Mononuclear cell (primary cell): ENCODE results near the gene SORCS2. TPM values are rescaled to one million over a fixed set of nuclear protein-coding genes. Genes with fewer than 3 reads are reported as not detected.

Source experiments
- H3K27me3 ChIP-seq: 2 replicates; pipeline ENCODE4 v1.6.0; 2011; ENCODE audit warnings: low read length, control low read depth; ENCODE audit not compliant: insufficient read depth
- H3K4me1 ChIP-seq: 2 replicates; pipeline ENCODE4 v1.5.1; 2011; ENCODE audit warnings: mild to moderate bottlenecking, low read length, control low read depth; ENCODE audit not compliant: insufficient read depth
- H3K4me3 ChIP-seq: 2 replicates; pipeline ENCODE4 v1.5.1; 2011; ENCODE audit warnings: mild to moderate bottlenecking, low read length, moderate library complexity
- H3K9me3 ChIP-seq: 2 replicates; pipeline ENCODE4 v1.5.1; 2011; ENCODE audit warnings: low read depth, mild to moderate bottlenecking, control low read depth, low read length
- total RNA-seq: library from RNA; depleted of rRNA; stranded (reverse); fragments of >200 nt; gene quantifications from one replicate; pipeline ENCODE4 v1.2.3, GENCODE V29; 2012

The SORCS2 gene
- total RNA-seq, 1 donor = 0.10 TPM

- Histone ChIP-seq H3K4me1 (no peaks in the 10 kb centered on the region), H3K9me3 (no peaks in the 10 kb centered on the region), H3K27me3 (no peaks in the 10 kb centered on the region), H3K4me3 (no peak overlapping the region)
Observed at GRCh38 chr4:7429601-7430078, 237.3 kb downstream of the SORCS2 start.

GRCh38 chr4:7430368-7430964 is 238.1 kb downstream of the SORCS2 start:
- Histone ChIP-seq H3K4me3 (no peak overlapping the region), H3K27me3 (no peaks in the 10 kb centered on the region), H3K4me1 (no peaks in the 10 kb centered on the region), H3K9me3 (no peaks in the 10 kb centered on the region)

GRCh38 chr4:7430965-7431695 is 238.8 kb downstream of the SORCS2 start:
- Histone ChIP-seq H3K9me3 (no peaks in the 10 kb centered on the region), H3K4me3 (no peak overlapping the region), H3K4me1 (no peaks in the 10 kb centered on the region), H3K27me3 (no peaks in the 10 kb centered on the region)

GRCh38 chr4:7431696-7432530 is 239.6 kb downstream of the SORCS2 start:
- Histone ChIP-seq H3K4me3 (no peak overlapping the region), H3K4me1 (no peaks in the 10 kb centered on the region), H3K9me3 (no peaks in the 10 kb centered on the region), H3K27me3 (no peaks in the 10 kb centered on the region)

GRCh38 chr4:7432531-7433375 is 240.4 kb downstream of the SORCS2 start:
- no peak overlapping the region for H3K4me3 ChIP-seq
- no peaks in the 10 kb centered on the region for H3K9me3 ChIP-seq
- H3K4me1 ChIP-seq = no peaks in the 10 kb centered on the region
- H3K27me3 ChIP-seq = no peaks in the 10 kb centered on the region

GRCh38 chr4:7433376-7434140 is 241.2 kb downstream of the SORCS2 start:
- no peaks in the 10 kb centered on the region for H3K9me3 ChIP-seq
- H3K4me3 ChIP-seq = no peak overlapping the region
- H3K4me1 ChIP-seq = no peaks in the 10 kb centered on the region
- H3K27me3 ChIP-seq = no peaks in the 10 kb centered on the region

- Histone ChIP-seq H3K4me1 (no peaks in the 10 kb centered on the region), H3K9me3 (no peaks in the 10 kb centered on the region), H3K4me3 (no peak overlapping the region), H3K27me3 (no peaks in the 10 kb centered on the region)
Observed at GRCh38 chr4:7434141-7434765, 241.9 kb downstream of the SORCS2 start.

- no peaks in the 10 kb centered on the region for H3K27me3 ChIP-seq
- no peaks in the 10 kb centered on the region for H3K9me3 ChIP-seq
- no peaks in the 10 kb centered on the region for H3K4me1 ChIP-seq
- no peak within 1 kb of the TSS for H3K4me3 ChIP-seq
Observed at GRCh38 chr4:7434766-7435150, 242.4 kb downstream of the SORCS2 start, which contains the start of gene PSAPL1. TSS of gene PSAPL1 (minus strand) at chr4:7434930. CDS start at chr4:7434879, 51 bp downstream.

- Histone ChIP-seq H3K9me3 (no peaks in the 10 kb centered on the region), H3K27me3 (no peaks in the 10 kb centered on the region)
Observed at GRCh38 chr4:7435471-7436061, 243.2 kb downstream of the SORCS2 start.

GRCh38 chr4:7436256-7436655 is 243.9 kb downstream of the SORCS2 start:
- Histone ChIP-seq H3K4me3 (no peak overlapping the region), H3K27me3 (no peaks in the 10 kb centered on the region), H3K4me1 (no peaks in the 10 kb centered on the region), H3K9me3 (no peaks in the 10 kb centered on the region)

More at GRCh38 chr4:7435471-7436061, 243.2 kb downstream of the SORCS2 start:
- Histone ChIP-seq H3K4me3 (no peak overlapping the region), H3K4me1 (no peaks in the 10 kb centered on the region)

GRCh38 chr4:7439699-7440098 is 247.4 kb downstream of the SORCS2 start:
- Histone ChIP-seq H3K27me3 (no peaks in the 10 kb centered on the region), H3K9me3 (no peaks in the 10 kb centered on the region), H3K4me3 (no peak overlapping the region), H3K4me1 (no peaks in the 10 kb centered on the region)

GRCh38 chr4:7441201-7441600 is 248.9 kb downstream of the SORCS2 start:
- Histone ChIP-seq H3K27me3 (no peaks in the 10 kb centered on the region), H3K4me1 (no peaks in the 10 kb centered on the region), H3K4me3 (no peak overlapping the region), H3K9me3 (no peaks in the 10 kb centered on the region)

- no peaks in the 10 kb centered on the region for H3K4me1 ChIP-seq
- H3K27me3 ChIP-seq = no peaks in the 10 kb centered on the region
- H3K9me3 ChIP-seq = no peaks in the 10 kb centered on the region
- no peak overlapping the region for H3K4me3 ChIP-seq
Observed at GRCh38 chr4:7442574-7443162, 250.3 kb downstream of the SORCS2 start.
